ENCODE results near the gene ITFG1. TPM values are rescaled to one million over a fixed set of nuclear protein-coding genes. Genes with fewer than 3 reads are reported as not detected.
A peak's percentile ranks its signal among the peaks of the same experiment; 100 is the strongest.
"Not testable (repeated sequence)": the region's sequence is repeated elsewhere in the genome, so short reads cannot be mapped to it uniquely, and the experiment has no call there.

The ITFG1 gene
- total and polyA plus RNA-seq, 2 donors from 2014 or later, result 63.7 to 69.7 TPM

DNA sequence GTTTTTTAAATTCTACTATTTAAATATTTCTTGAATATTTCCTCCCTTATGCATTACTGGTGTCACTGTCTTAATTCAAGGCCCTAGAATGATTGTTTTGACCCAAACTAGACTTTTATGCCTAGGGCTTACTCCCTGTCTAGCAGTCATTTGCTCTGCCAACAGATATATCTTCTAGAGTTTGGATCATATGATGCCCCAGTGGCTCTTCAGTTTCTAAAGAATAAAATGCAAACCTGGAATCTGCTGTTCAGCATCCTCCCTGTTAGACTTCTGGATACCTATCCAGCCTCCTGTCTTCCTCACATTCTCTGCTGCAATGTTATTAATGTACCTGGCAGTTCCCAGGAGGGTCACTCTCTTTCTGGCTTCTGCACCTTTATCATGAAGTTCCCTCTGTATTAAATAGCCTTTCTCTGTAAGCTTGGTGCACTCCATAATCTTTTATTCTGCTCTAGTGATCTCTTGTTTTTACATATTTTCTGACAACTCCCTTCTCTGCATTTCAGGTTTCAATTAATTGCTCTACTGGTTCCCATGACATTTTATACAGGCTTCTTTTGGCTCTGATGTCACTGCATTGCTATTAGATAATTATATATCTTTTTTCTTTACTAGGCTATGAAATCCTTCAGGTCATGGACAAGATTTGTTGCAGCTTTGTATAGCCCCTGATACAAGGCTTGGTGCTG, 15.9 kb upstream of the ITFG1 start:
- DNase-seq (peak in 1 of 5 donors; percentile 9), FAIRE-seq (no peak)
- intact Hi-C loops (cut with DNase I), result no loop called here
- H3K9ac ChIP-seq (ENCODE audit: low read length in 3 of 3), result no peak overlapping the region
- H3K4me1 ChIP-seq (ENCODE audit: control insufficient read depth in 2 of 3, insufficient read depth in 2 of 3, low read depth in 1 of 3, low read length in 3 of 3), result no peaks in the 10 kb centered on the region
- no peaks in the 10 kb centered on the region for H3K36me3 ChIP-seq (ENCODE audit: control insufficient read depth in 2 of 3, insufficient read depth in 3 of 3, low read length in 3 of 3)
- no peaks in the 10 kb centered on the region for H3K9me3 ChIP-seq (ENCODE audit: control insufficient read depth in 2 of 3, insufficient read depth in 1 of 3, low read length in 3 of 3)
- no peaks in the 10 kb centered on the region for H3K27me3 ChIP-seq (ENCODE audit: control insufficient read depth, insufficient read depth, low read length)
- H3K4me3 ChIP-seq (ENCODE audit: low read length in 3 of 3), result no peak overlapping the region
- no peak overlapping the region for H3K27ac ChIP-seq (ENCODE audit: low read depth in 2 of 2, low read length in 2 of 2)
- no peak for TF ChIP-seq CTCF (IDR thresholded peaks at IDR 0.05; ENCODE audit: borderline replicate concordance, extremely low read depth, insufficient read depth)

GRCh38 chr16:47475786-47476185, 14.9 kb upstream of the ITFG1 start:
- no peaks in the 10 kb centered on the region for H3K36me3 ChIP-seq (ENCODE audit: control insufficient read depth in 2 of 3, insufficient read depth in 3 of 3, low read length in 3 of 3)
- H3K4me1 ChIP-seq (ENCODE audit: control insufficient read depth in 2 of 3, insufficient read depth in 2 of 3, low read depth in 1 of 3, low read length in 3 of 3), result no peaks in the 10 kb centered on the region
- no peak for TF ChIP-seq CTCF (IDR thresholded peaks at IDR 0.05; ENCODE audit: borderline replicate concordance, extremely low read depth, insufficient read depth)
- H3K9me3 ChIP-seq (ENCODE audit: control insufficient read depth in 2 of 3, insufficient read depth in 1 of 3, low read length in 3 of 3), result no peaks in the 10 kb centered on the region
- H3K27me3 ChIP-seq (ENCODE audit: control insufficient read depth, insufficient read depth, low read length), result no peaks in the 10 kb centered on the region
- DNase-seq (peak in 2 of 5 donors; percentile 8 to 15), FAIRE-seq (no peak)
- no peak overlapping the region for H3K4me3 ChIP-seq (ENCODE audit: low read length in 3 of 3)
- no peak overlapping the region for H3K9ac ChIP-seq (ENCODE audit: low read length in 3 of 3)
- no peak overlapping the region for H3K27ac ChIP-seq (ENCODE audit: low read depth in 2 of 2, low read length in 2 of 2)
- intact Hi-C loops (cut with DNase I), result no loop called here

GRCh38 chr16:47473792-47474191, 12.9 kb upstream of the ITFG1 start:
- Histone ChIP-seq H3K4me1 (ENCODE audit: control insufficient read depth in 2 of 3, insufficient read depth in 2 of 3, low read depth in 1 of 3, low read length in 3 of 3) (no peaks in the 10 kb centered on the region), H3K9me3 (ENCODE audit: control insufficient read depth in 2 of 3, insufficient read depth in 1 of 3, low read length in 3 of 3) (no peaks in the 10 kb centered on the region), H3K4me3 (ENCODE audit: low read length in 3 of 3) (no peak overlapping the region), H3K9ac (ENCODE audit: low read length in 3 of 3) (no peak overlapping the region), H3K27me3 (ENCODE audit: control insufficient read depth, insufficient read depth, low read length) (no peaks in the 10 kb centered on the region), H3K36me3 (ENCODE audit: control insufficient read depth in 2 of 3, insufficient read depth in 3 of 3, low read length in 3 of 3) (no peaks in the 10 kb centered on the region), H3K27ac (ENCODE audit: low read depth in 2 of 2, low read length in 2 of 2) (no peak overlapping the region)
- no peak for DNase-seq
- FAIRE-seq, result peak; percentile 45
- intact Hi-C loops (cut with DNase I), result no loop called here
- TF ChIP-seq CTCF (IDR thresholded peaks at IDR 0.05; ENCODE audit: borderline replicate concordance, extremely low read depth, insufficient read depth), result no peak

DNA sequence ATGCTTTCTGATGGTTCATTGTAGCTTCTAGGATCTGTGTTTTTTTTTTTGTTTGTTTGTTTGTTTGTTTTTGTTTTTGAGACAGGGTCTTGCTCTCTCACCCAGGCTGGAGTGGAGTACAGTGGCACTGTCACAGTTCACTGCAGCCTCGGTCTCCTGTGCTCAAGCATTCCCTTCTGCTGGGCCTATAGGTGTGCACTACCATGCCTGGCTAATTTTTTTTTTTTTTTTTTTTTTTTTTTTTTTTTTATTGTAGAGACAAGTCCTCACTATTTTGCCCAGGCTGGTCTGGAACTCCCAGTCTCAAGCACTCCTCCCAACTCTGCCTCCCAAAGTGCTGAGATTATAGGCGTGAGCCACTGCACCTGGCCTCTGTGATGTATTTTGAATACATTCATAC, 12.1 kb upstream of the ITFG1 start:
- H3K27me3 ChIP-seq (ENCODE audit: control insufficient read depth, insufficient read depth, low read length); DNase-seq; H3K4me1 ChIP-seq (ENCODE audit: control insufficient read depth in 2 of 3, insufficient read depth in 2 of 3, low read depth in 1 of 3, low read length in 3 of 3); H3K9ac ChIP-seq (ENCODE audit: low read length in 3 of 3); intact Hi-C loops (cut with DNase I); H3K36me3 ChIP-seq (ENCODE audit: control insufficient read depth in 2 of 3, insufficient read depth in 3 of 3, low read length in 3 of 3); H3K4me3 ChIP-seq (ENCODE audit: low read length in 3 of 3); H3K9me3 ChIP-seq (ENCODE audit: control insufficient read depth in 2 of 3, insufficient read depth in 1 of 3, low read length in 3 of 3); FAIRE-seq; H3K27ac ChIP-seq (ENCODE audit: low read depth in 2 of 2, low read length in 2 of 2): not testable (repeated sequence)

All from kidney (tissue), 14 donors.